Suprapubic skin (tissue), 4 donors: Measurements from ENCODE around the gene CALM3. TPM values are rescaled to one million over a fixed set of nuclear protein-coding genes. Genes with fewer than 3 reads are reported as not detected.

Experiments
- DNase-seq, 2 donors: peaks; one replicate each; pipeline ENCODE4 v3.0.0-alpha.2; 2019; ENCODE audit warnings: low spot score in 2 of 2
- H3K27ac ChIP-seq: fragments of 200-600 bp; sonication (generic); one replicate; pipeline ENCODE4 v1.5.1; 2019
- H3K27me3 ChIP-seq: fragments of 200-600 bp; sonication (generic); one replicate; pipeline ENCODE4 v1.5.1; 2019
- H3K36me3 ChIP-seq: fragments of 200-600 bp; sonication (generic); one replicate; pipeline ENCODE4 v1.5.1; 2019
- H3K4me1 ChIP-seq: fragments of 200-600 bp; sonication (generic); one replicate; pipeline ENCODE4 v1.5.1; 2019
- H3K4me3 ChIP-seq: fragments of 200-600 bp; sonication (generic); one replicate; pipeline ENCODE4 v1.5.1; 2019; ENCODE audit warnings: mild to moderate bottlenecking
- H3K9me3 ChIP-seq: fragments of 200-600 bp; sonication (generic); one replicate; pipeline ENCODE4 v1.5.1; 2019
- EP300 ChIP-seq: sonication (generic); formaldehyde crosslinking; IDR thresholded peaks from one replicate; pipeline ENCODE4 v1.6.1; 2017; ENCODE audit warnings: antibody characterized with exemption
- POLR2A ChIP-seq, 2 donors: fragments of 450-650 bp; IDR thresholded peaks; one replicate each; pipeline ENCODE4 v1.6.1; 2017; ENCODE audit warnings: antibody characterized with exemption in 2 of 2, mild to moderate bottlenecking in 2 of 2, moderate library complexity in 2 of 2
- POLR2AphosphoS5 ChIP-seq, 3 donors: sonication (generic); formaldehyde crosslinking; IDR thresholded peaks; one replicate each; pipeline ENCODE4 v1.6.1; 2017; ENCODE audit warnings: antibody characterized with exemption in 3 of 3
- WGBS: methylation state at CpG from one replicate; pipeline ENCODE4 v1.1.5; 2018; 5-methylcytosine and 5-hydroxymethylcytosine counted together
- total RNA-seq, 4 donors: library from RNA; depleted of rRNA; stranded (reverse); fragments of >200 nt; gene quantifications; one replicate each; pipeline ENCODE4 v1.1.0, GENCODE V29; 2016
- TF ChIP-seq, protein P1 (sequence below), 2 donors: fragments of 200-600 bp in 1 of 2; fragments of 450-650 bp in 1 of 2; sonication (generic) in 1 of 2; IDR thresholded peaks; one replicate each; pipeline ENCODE4 v1.5.1; 2016 to 2019; ENCODE audit warnings: antibody characterized with exemption in 2 of 2, mild to moderate bottlenecking in 1 of 2, moderate library complexity in 1 of 2

Gene CALM3
- total RNA-seq, 4 donors from 2014 or later = 56.0 to 102 (median 78.6) TPM

DNA sequence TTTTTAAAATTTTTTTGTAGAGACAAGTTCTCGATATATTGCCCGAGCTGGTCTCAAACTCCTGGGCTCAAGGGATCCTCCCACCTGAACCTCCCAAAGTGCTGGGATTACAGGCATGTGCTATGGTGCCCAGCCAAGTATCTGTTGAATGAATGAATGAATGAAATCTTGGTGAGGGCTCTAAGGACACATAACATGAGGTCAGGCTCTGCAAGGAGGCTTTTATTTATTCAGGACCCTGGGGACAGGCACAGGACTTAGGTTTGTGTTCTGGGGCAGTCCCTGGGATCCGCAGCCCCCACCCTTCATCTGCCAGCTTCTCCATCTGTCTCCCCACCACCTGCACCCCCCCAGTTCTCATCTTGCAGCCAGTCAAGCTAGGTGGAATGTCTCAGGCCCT, 19.1 kb downstream of the CALM3 start:
- H3K4me3 ChIP-seq = no peak overlapping the region
- TF ChIP-seq, protein P1, sequence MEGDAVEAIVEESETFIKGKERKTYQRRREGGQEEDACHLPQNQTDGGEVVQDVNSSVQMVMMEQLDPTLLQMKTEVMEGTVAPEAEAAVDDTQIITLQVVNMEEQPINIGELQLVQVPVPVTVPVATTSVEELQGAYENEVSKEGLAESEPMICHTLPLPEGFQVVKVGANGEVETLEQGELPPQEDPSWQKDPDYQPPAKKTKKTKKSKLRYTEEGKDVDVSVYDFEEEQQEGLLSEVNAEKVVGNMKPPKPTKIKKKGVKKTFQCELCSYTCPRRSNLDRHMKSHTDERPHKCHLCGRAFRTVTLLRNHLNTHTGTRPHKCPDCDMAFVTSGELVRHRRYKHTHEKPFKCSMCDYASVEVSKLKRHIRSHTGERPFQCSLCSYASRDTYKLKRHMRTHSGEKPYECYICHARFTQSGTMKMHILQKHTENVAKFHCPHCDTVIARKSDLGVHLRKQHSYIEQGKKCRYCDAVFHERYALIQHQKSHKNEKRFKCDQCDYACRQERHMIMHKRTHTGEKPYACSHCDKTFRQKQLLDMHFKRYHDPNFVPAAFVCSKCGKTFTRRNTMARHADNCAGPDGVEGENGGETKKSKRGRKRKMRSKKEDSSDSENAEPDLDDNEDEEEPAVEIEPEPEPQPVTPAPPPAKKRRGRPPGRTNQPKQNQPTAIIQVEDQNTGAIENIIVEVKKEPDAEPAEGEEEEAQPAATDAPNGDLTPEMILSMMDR (IDR thresholded peaks at IDR 0.05) = no peak
- TF ChIP-seq EP300 (no peak), POLR2AphosphoS5 (IDR thresholded peaks at IDR 0.05) (no peak), POLR2A (IDR thresholded peaks at IDR 0.05) (no peak)
- H3K4me1 ChIP-seq = peaks cover 70% of the 10 kb centered on the region

DNA sequence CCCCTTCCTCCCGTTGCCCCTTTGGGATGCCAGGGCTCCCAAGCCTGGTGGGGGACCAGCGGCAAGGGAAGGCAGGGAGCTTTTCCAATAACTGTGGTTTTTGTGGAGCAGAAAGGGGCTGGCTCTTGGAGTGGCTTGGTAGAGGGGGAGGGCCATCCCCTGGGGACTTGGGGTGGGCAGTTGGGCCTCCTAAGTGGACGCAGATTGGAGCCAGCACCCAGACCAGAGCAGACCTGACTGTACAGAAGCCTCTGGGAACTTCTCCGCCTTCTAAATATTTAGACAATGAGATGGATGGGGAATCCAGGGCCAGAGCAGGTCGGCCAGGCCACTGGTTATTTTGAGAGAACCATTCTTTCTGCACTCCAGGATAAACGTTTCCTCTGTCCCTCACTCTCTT, 19.6 kb downstream of the CALM3 start:
- Histone ChIP-seq H3K36me3 (no peaks in the 10 kb centered on the region), H3K27me3 (no peaks in the 10 kb centered on the region), H3K4me3 (no peak overlapping the region), H3K4me1 (peaks cover 74% of the 10 kb centered on the region), H3K9me3 (no peaks in the 10 kb centered on the region), H3K27ac (peak overlapping the region; percentile 34)
- TF ChIP-seq POLR2A (IDR thresholded peaks at IDR 0.05) = no peak
- TF ChIP-seq POLR2AphosphoS5 (IDR thresholded peaks at IDR 0.05) = no peak
- TF ChIP-seq, protein P1 (IDR thresholded peaks at IDR 0.05) = no peak
- TF ChIP-seq EP300 = no peak
- 63% methylated on average over 5 of the region's 6 CpGs for WGBS
- DNase-seq = no peak

More for the DNA sequence above, 19.1 kb downstream of the CALM3 start:
- DNase-seq = no peak
- Histone ChIP-seq H3K9me3 (no peaks in the 10 kb centered on the region), H3K27me3 (no peaks in the 10 kb centered on the region), H3K36me3 (no peaks in the 10 kb centered on the region), H3K27ac (no peak overlapping the region)
- 88% methylated on average over 3 of the region's 3 CpGs for WGBS

DNA sequence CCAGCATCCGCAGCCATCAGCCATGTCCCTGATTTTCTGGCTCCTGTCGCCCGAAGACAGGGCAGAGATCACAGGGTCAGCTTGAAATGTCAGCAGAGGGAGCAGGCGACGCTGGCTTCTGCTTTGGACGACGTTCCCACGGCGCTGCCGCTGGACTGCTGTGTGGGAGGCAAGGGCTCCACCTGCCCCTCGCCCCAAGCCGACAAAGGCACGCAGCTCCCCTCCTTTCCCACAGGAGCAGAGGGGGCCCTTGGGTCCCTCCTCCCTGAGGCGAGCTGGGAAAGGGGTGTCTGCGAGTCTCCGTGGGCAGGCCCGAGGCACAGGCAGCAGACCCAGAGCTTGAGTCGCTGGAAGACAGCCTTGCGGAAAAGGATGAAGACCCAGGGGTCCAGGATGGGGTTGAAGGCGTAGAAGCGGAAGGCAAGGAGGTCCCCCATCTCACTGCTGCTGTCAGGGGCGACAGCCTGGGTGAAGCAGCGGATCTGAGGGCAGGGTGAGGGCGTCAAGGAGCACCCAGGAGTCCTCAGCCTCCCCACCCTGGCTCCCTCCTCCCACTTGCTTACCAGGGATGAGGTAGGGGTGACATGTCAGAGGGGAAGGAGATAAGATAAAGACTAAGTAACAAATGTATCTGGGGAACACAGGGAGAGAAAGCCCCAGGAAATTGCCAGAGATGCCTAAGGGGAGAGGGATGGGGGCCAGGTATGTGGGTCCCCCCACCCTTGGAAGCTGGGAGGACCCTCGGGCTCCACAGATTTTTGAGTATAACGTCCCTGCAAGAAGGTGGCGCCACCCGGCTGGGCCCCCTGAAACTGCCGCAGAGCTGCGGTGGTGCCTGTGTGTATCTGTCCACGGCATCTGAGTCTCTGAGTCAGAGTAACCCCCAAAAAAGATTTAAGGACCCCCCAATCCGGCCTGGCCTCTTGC, 20.3 kb downstream of the CALM3 start:
- H3K27me3 ChIP-seq = no peaks in the 10 kb centered on the region
- DNase-seq = no peak
- peaks cover 79% of the 10 kb centered on the region for H3K4me1 ChIP-seq
- TF ChIP-seq, protein P1 (IDR thresholded peaks at IDR 0.05) = no peak
- no peak for TF ChIP-seq POLR2AphosphoS5 (IDR thresholded peaks at IDR 0.05)
- TF ChIP-seq EP300 = no peak
- no peak for TF ChIP-seq POLR2A (IDR thresholded peaks at IDR 0.05)
- H3K27ac ChIP-seq = peak overlapping the region; percentile 34
- H3K9me3 ChIP-seq = no peaks in the 10 kb centered on the region
- WGBS = 79% methylated on average over 20 of the region's 32 CpGs
- H3K36me3 ChIP-seq = no peaks in the 10 kb centered on the region
- no peak overlapping the region for H3K4me3 ChIP-seq

DNA sequence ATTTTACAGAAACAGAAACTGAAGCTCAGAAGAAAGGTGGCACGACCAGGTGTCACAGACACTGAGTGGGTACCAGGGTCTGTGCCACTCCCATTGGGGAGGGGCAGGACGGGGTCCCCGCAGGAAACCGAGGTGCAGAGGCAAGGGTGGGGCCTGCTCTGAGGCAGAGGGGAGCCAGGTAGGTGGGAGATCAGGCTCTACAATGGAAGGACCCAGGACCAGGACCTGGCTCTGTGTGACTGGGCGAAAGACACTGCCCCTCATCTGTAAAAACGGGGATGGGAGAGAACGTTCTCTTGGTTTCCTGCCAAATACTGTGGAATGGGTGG, 21.0 kb downstream of the CALM3 start:
- TF ChIP-seq POLR2A (IDR thresholded peaks at IDR 0.05) = no peak
- no peak for TF ChIP-seq EP300
- TF ChIP-seq, protein P1 (IDR thresholded peaks at IDR 0.05) = no peak
- no peak for TF ChIP-seq POLR2AphosphoS5 (IDR thresholded peaks at IDR 0.05)
- H3K4me3 ChIP-seq = no peak overlapping the region
- H3K27me3 ChIP-seq = no peaks in the 10 kb centered on the region
- DNase-seq = no peak
- no peaks in the 10 kb centered on the region for H3K36me3 ChIP-seq
- peaks cover 74% of the 10 kb centered on the region for H3K4me1 ChIP-seq
- H3K27ac ChIP-seq = no peak overlapping the region
- WGBS = 44% methylated on average over 7 of the region's 7 CpGs
- no peaks in the 10 kb centered on the region for H3K9me3 ChIP-seq

DNA sequence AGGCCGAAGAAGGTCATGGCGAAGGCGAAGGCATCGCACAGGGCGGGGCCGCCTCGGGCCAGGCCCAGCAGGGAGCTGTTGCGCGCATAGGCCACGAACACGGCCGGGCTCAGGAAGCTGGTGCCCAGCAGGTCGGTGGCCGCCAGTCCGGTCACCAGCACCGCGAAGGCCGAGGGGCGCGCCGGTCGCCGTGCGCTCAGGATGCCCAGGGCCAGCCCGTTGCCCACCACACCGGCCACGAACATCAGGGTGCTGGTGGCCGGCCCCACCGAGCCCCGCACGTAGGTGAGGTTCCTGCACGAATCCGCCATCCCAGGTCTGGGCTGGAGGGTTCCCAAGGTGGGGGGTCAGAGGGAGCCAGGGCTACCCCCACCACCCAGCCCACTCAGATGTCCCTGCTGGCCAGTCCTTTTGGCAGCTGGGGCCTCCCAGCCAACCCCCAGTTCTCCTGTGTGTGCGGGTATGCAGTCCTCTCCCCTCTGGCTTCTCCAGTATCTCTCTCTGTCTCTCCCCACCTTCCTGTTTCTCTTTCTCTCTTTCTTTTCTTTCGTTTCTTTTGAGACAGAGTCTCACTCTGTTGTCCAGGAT, 22.9 kb downstream of the CALM3 start:
- H3K36me3 ChIP-seq = no peaks in the 10 kb centered on the region
- peak overlapping the region; percentile 13 for H3K4me3 ChIP-seq
- no peak for DNase-seq
- no peaks in the 10 kb centered on the region for H3K9me3 ChIP-seq
- peak overlapping the region; percentile 78 for H3K27ac ChIP-seq
- no peak for TF ChIP-seq POLR2AphosphoS5 (IDR thresholded peaks at IDR 0.05)
- no peaks in the 10 kb centered on the region for H3K27me3 ChIP-seq
- WGBS = 73% methylated on average over 16 of the region's 35 CpGs
- peaks cover 60% of the 10 kb centered on the region for H3K4me1 ChIP-seq
